Spleen (tissue), 11 donors: ENCODE results near the gene SOS1. TPM values are rescaled to one million over a fixed set of nuclear protein-coding genes. Genes with fewer than 3 reads are reported as not detected.

Experiments
- DNase-seq: peaks from one replicate; pipeline ENCODE4 v3.0.0-alpha.2; 2020
- H3K27ac ChIP-seq, 8 donors: fragments of 200-600 bp; sonication (generic) in 7 of 8; 1 replicate in 4 of 8; 2 replicates in 4 of 8; pipeline versions ENCODE4 v1.5.0 to v1.8.0; 2016 to 2021; ENCODE audit warnings: inconsistent platforms in 4 of 8, mild to moderate bottlenecking in 4 of 8, moderate library complexity in 1 of 8
- H3K27me3 ChIP-seq, 7 donors: fragments of 200-600 bp; sonication (generic) in 6 of 7; replicated peaks in 1 of 7; 1 replicate in 4 of 7; 2 replicates in 3 of 7; pipeline versions ENCODE4 v1.5.0 to v1.8.0; 2016 to 2021; ENCODE audit warnings: inconsistent platforms in 3 of 7, mild to moderate bottlenecking in 1 of 7
- H3K36me3 ChIP-seq, 6 donors: fragments of 200-600 bp; sonication (generic) in 5 of 6; 1 replicate in 4 of 6; 2 replicates in 2 of 6; pipeline versions ENCODE4 v1.5.0 to v1.8.0; 2016 to 2021; ENCODE audit warnings: inconsistent platforms in 2 of 6
- H3K4me1 ChIP-seq, 6 donors: fragments of 200-600 bp; sonication (generic) in 5 of 6; 1 replicate in 3 of 6; 2 replicates in 3 of 6; pipeline versions ENCODE4 v1.5.0 to v1.8.0; 2016 to 2021; ENCODE audit warnings: inconsistent platforms in 3 of 6
- H3K4me3 ChIP-seq, 8 donors: fragments of 200-600 bp; sonication (generic) in 7 of 8; 1 replicate in 4 of 8; 2 replicates in 4 of 8; pipeline versions ENCODE4 v1.5.0 to v1.8.0; 2016 to 2021; ENCODE audit warnings: inconsistent platforms in 4 of 8, mild to moderate bottlenecking in 4 of 8, moderate library complexity in 2 of 8
- H3K9me3 ChIP-seq, 8 donors: fragments of 200-600 bp; sonication (generic) in 7 of 8; 1 replicate in 4 of 8; 2 replicates in 4 of 8; pipeline versions ENCODE4 v1.5.0 to v1.8.0; 2016 to 2021; ENCODE audit warnings: inconsistent platforms in 4 of 8
- CTCF ChIP-seq, 11 experiments: fragments of 200-600 bp in 7 of 11; fragments of 450-650 bp in 4 of 11; sonication (generic) in 4 of 11; IDR thresholded peaks in 8 of 11; conservative IDR thresholded peaks in 3 of 11; 1 replicate in 7 of 11; 2 replicates in 4 of 11; pipeline versions ENCODE4 v1.4.0 to v1.8.0; 2016 to 2021; ENCODE audit warnings: antibody characterized with exemption in 11 of 11, inconsistent platforms in 4 of 11, mild to moderate bottlenecking in 1 of 11
- POLR2A ChIP-seq, 3 donors: fragments of 450-650 bp; IDR thresholded peaks; one replicate each; pipeline ENCODE4 v1.5.1; 2017; ENCODE audit warnings: antibody characterized with exemption in 3 of 3, mild to moderate bottlenecking in 1 of 3
- POLR2AphosphoS5 ChIP-seq, 3 donors: sonication (generic); formaldehyde crosslinking; IDR thresholded peaks; one replicate each; pipeline ENCODE4 v1.5.1; 2017; ENCODE audit warnings: antibody characterized with exemption in 3 of 3
- whole genome bisulfite sequencing, 5 donors: extraction: QIAGEN DNeasy Blood & Tissue Kit in 3 of 5; methylation state at CpG; one replicate each; pipeline versions ENCODE4 v1.1.5 to v1.1.7; 2013 to 2018; 5-methylcytosine and 5-hydroxymethylcytosine counted together
- intact Hi-C: fragments of 100-400 bp; cut with DNase I; formaldehyde crosslinking; loops from one replicate; pipeline ENCODE4 v1.15.0; 2023; ENCODE audit warnings: low total_unique reads
- polyA plus RNA-seq, 3 donors: library from polyadenylated mRNA; stranded (reverse); fragments of 200-250 nt; gene quantifications; one replicate each; pipeline ENCODE4 v1.2.1, GENCODE V29; 2013
- total RNA-seq, 7 donors: library from RNA; depleted of rRNA in 3 of 7; stranded (reverse); fragments of >200 nt in 3 of 7; fragmentation: NEBNext Ultra II Directional in 4 of 7; extraction: Animal tissue kit (Norgen Biotek cat#: 25700) in 4 of 7; gene quantifications; one replicate each; pipeline versions ENCODE4 v1.1.0 to v1.2.1, GENCODE V29; 2016 to 2021
- donor health status: healthy with polysubstance abuse.
- donor health status: DM: no; HTN: no; CAD: no; lungs with moderate emphysema.
- donor health status: DM: no; HTN: no; CAD: no.
- donor health status: Bipolar disorder and iron deficiency.
- donor health status: healthy.
- donor health status: DM: no; HTN: no; CAD: no.
- donor health status: DM: yes; HTN: yes; CAD: no.

SOS1 gene
- total and polyA plus RNA-seq, 10 donors, result 5.9 to 85.8 (median 42.8) TPM

GRCh38 chr2:38997781-38998180 is 123.1 kb downstream of the SOS1 start:
- DNase-seq, result no peak
- H3K36me3 ChIP-seq, result peaks cover 0 to 100% (median 65%) of the 10 kb centered on the region in 6 donors
- no peaks in the 10 kb centered on the region for H3K27me3 ChIP-seq
- TF ChIP-seq POLR2A (IDR thresholded peaks at IDR 0.05) (no peak), CTCF (IDR thresholded peaks at IDR 0.05 in 8 of 11, conservative IDR thresholded peaks at IDR 0.05 in 3 of 11) (no peak), POLR2AphosphoS5 (IDR thresholded peaks at IDR 0.05) (no peak)
- no peaks in the 10 kb centered on the region for H3K4me1 ChIP-seq
- H3K9me3 ChIP-seq, result no peaks in the 10 kb centered on the region
- intact Hi-C loops, result no loop called here
- H3K27ac ChIP-seq, result no peak overlapping the region
- no peak overlapping the region for H3K4me3 ChIP-seq
- 39 to 71% (median 51%) methylated on average over 4 of the region's 4 CpGs for WGBS, 5 donors

GRCh38 chr2:38991899-38992298 is 129.0 kb downstream of the SOS1 start:
- Histone ChIP-seq H3K4me1 (no peaks in the 10 kb centered on the region), H3K9me3 (no peaks in the 10 kb centered on the region), H3K4me3 (no peak overlapping the region), H3K36me3 (peaks cover 0 to 92% (median 48%) of the 10 kb centered on the region in 6 donors), H3K27ac (no peak overlapping the region), H3K27me3 (no peaks in the 10 kb centered on the region)
- no peak for TF ChIP-seq POLR2AphosphoS5 (IDR thresholded peaks at IDR 0.05)
- no peak for TF ChIP-seq POLR2A (IDR thresholded peaks at IDR 0.05)
- no peak for TF ChIP-seq CTCF (IDR thresholded peaks at IDR 0.05 in 8 of 11, conservative IDR thresholded peaks at IDR 0.05 in 3 of 11)
- no peak for DNase-seq
- WGBS, 5 donors, result 93 to 96% (median 95%) methylated on average over 2 of the region's 2 CpGs
- intact Hi-C loops, result no loop called here

GRCh38 chr2:38988716-38989115 is 132.1 kb downstream of the SOS1 start:
- 96 to 100% (median 100%) methylated on average over 1 of the region's 1 CpG for WGBS, 5 donors
- Histone ChIP-seq H3K36me3 (peaks cover 0 to 92% (median 46%) of the 10 kb centered on the region in 6 donors), H3K9me3 (no peaks in the 10 kb centered on the region), H3K27ac (no peak overlapping the region), H3K4me1 (no peaks in the 10 kb centered on the region), H3K27me3 (no peaks in the 10 kb centered on the region), H3K4me3 (no peak overlapping the region)
- no peak for TF ChIP-seq POLR2A (IDR thresholded peaks at IDR 0.05)
- no peak for TF ChIP-seq CTCF (IDR thresholded peaks at IDR 0.05 in 8 of 11, conservative IDR thresholded peaks at IDR 0.05 in 3 of 11)
- TF ChIP-seq POLR2AphosphoS5 (IDR thresholded peaks at IDR 0.05), result no peak
- no peak for DNase-seq
- intact Hi-C loops, result no loop called here

- Histone ChIP-seq H3K9me3 (no peaks in the 10 kb centered on the region), H3K4me3 (no peak overlapping the region), H3K36me3 (peaks cover 0 to 47% (median 30%) of the 10 kb centered on the region in 6 donors), H3K4me1 (no peaks in the 10 kb centered on the region), H3K27me3 (no peaks in the 10 kb centered on the region), H3K27ac (no peak overlapping the region)
- DNase-seq, result no peak
- WGBS, 5 donors, result 94 to 100% (median 98%) methylated on average over 1 of the region's 1 CpG
- no peak for TF ChIP-seq POLR2AphosphoS5 (IDR thresholded peaks at IDR 0.05)
- TF ChIP-seq CTCF (IDR thresholded peaks at IDR 0.05 in 8 of 11, conservative IDR thresholded peaks at IDR 0.05 in 3 of 11), result no peak
- TF ChIP-seq POLR2A (IDR thresholded peaks at IDR 0.05), result no peak
- intact Hi-C loops, result no loop called here
Observed at GRCh38 chr2:38982498-38982897, 138.4 kb downstream of the SOS1 start.
